GM10847 (cell line): ENCODE measurements around the gene PROC.

ENCODE experiments used
- POLR2A ChIP-seq: IDR thresholded peaks from 2 replicates; pipeline ENCODE4 v1.6.1; 2011; ENCODE audit not compliant: insufficient read length; ENCODE audit errors: extremely low read depth

Gene PROC

DNA sequence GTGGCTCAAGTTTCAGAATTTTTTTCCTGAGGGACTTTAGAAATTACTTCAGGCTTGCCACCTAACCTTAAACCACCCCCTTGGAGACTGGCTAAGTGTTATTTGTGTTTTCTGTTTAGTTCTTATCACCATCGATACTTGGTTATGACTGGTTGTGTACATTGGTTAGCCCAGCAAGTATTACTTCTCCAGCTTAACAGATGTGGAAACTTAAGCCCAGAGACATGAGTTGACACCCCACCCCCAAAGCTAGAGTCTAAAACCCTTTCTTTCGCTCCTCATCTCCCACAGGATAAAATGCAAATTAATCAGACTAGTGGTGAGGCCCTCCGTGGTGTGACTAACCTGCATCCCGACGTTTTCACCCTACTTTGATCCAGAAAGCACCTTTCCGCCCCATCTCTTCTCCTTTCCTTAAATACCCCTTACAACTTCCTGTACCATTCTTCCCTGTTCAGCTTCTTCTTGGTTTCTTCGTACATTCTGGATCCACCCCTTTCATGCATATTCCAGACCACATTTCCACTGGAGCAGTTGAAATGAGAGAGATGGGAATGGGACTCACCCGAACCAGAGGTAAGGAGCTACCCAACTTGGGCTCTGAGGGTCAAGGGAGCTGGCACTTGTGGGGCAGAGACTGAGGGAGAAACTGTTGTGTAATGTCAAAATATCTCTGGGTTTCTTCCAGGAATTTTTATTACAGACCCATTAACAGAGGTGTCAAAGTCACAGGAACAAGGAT lies 29.6 kb upstream of the PROC start:
- no peak for TF ChIP-seq POLR2A

DNA sequence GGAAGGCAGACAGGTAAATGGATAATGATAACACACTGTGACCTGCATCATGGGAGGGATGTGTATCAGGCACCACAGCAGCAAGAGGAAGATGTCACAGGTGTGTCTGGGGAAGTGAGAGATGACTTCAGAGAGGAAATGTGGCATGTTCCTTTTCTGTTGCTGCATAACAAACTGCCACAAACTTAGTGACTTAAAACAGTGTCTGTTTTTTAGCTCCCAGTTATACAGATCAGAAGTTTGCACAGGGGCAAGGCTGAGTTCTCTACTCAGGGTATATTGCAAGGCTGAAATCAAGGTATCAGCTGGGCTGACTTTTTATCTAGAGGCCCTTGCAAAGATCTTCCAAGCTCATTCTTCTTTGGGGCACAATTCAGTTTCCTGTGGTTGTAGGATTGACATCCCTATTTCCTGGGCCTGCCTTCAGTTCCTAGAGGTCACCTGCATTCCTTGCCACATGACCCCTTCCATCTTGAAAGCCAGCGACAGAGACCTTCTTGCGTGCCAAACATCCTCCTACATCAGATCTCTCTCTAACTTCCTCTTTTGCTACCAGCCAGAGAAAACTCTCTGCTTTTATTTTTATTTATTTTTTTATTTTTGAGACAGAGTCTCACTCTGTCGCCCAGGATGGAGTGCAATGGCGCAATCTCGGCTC lies 28.3 kb upstream of the PROC start:
- TF ChIP-seq POLR2A, result no peak

- TF ChIP-seq POLR2A, result no peak
These were observed 25.9 kb upstream of the PROC start for GRCh38 chr2:127392133-127392827.

DNA sequence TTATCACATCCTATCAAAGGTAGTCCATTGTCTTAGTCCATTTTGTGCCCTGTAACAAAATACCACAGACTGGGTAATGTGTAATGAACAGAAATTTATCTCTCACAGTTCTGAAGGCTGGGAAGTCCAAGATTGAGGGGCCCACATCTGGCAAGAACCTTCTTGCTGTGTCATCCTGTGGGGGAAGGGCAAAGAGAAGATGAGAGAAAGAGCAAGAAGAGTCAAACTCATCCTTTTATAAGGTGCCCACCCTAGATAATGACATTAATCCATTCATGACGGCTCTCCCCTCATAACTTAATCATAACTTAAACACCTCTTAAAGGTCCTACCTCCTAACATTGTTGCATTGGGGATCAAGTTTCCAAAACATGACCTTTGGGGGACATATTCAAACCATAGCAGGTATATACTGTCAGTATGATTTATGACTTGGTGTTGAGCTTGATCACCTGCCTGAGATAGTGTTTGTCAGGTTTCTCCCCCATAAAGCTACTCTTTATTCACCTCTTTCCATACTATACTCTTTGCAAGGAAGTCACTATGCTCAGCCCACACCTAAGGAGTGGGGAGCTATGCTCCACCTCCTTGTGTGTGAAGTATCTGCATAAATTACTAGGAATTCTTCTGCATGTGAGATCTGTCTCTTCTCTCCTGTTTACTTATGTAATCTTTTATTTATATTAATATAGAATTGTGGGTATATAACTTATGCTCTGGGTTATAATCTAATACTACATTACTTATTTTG lies 25.2 kb upstream of the PROC start:
- TF ChIP-seq POLR2A, result no peak

GRCh38 chr2:127394492-127394891 lies 23.7 kb upstream of the PROC start:
- no peak for TF ChIP-seq POLR2A

DNA sequence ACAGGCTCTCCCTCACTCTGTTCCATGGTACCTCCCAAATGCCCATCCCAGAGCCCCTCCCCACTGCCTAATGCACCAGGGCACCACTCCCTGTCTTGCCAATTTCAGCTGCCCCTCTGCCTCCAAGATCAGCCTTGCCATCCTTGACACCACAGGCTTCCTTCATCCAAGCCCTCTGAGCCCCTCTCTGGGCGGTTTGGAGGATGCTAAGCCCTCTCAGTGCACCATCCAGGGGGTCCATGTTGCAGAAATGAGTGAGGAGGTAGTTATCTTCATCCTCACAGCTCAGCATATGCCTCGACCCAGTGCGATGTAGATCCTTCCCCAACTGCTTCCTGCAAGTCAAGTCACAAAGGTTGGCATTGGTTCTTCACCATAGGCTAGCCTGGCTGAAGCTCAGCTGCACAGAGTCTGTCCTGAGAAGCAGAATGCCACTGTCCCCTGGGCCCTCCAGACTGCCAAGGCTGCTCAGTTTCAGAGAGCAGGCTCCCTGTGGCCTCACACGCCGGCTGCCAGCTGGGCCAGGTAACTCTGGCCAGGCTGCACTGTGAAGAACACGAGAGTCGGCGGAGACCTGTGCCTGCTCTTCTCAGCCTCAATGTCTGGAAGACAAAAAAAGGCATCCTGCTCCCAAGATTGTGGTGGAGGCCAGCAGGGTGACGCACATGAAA lies 20.5 kb upstream of the PROC start:
- no peak for TF ChIP-seq POLR2A

DNA sequence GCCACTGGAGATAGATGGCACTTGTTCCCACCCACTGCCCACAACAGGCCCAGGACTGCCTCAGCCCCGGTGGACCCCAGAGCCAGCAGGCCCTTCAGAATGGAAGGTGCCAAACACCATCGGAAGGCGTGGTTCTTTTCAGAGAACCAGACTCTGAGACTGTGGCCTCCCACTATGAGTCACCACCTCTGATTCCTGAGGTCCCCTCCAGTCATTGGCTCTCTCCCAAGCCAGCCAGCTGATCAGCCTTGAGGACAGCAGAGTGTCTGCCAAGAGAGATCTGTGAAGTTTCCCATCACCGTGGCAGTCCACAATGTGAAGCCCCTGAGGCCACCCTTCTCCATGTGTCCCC lies 20.0 kb upstream of the PROC start:
- TF ChIP-seq POLR2A, result no peak

DNA sequence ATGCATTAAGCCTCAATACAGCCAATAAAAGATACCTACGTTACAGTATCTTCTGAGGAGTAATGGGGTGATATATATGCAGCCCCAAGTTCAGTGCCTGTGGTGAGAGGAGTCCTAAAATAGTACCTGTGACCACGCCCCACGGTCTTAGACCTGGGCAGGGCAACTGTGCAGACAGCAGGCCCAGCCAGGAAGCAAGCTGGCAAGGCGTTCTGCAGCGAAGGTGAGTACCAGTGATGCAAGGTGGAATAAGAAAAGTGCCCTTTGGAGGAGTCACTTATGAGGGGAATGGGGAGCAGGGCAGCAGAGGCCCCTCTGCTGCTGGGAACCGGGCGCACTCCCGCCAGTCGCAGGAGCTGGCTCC lies 17.7 kb upstream of the PROC start:
- TF ChIP-seq POLR2A, result no peak

DNA sequence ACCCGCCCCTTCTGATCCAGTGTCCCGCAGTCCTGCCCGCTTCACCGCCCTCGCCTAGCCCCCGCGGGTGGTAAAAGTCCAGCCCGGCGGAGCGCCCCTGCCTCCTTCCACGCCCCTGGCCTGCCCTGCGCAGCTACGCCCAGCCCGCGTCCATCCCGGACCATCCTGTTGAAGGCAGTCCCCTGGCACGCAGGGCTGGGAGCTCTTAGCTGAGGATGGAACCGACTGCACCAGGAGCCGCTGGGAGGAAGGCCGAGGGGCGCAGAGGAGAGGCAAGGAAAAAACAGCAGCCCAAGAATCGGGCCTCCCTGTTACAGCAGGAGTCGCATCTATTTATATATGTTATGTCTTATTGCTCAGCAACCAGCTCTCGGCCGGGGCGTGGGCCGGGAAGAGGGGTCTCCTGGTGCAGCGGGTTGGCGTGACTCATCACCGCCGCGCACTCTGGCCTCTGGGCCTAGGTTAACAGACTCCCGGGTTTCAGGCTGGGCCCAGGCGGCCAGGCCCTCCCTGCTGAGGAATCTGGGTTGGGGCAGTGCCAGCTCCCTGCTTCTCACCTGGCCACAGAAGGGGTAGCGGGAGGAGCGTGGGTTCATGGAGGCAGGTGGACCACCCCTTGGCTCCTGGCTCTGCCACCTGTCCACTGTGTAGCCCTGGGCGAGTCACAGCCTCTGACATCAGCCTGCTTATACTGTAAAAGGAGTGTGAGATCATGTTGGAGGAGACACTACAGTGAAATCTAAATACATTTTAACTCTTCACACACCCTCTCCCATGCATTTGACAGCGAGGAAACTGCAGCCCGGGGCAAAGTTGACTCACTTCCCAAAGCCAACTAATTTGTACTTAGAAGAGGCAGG lies 17.1 kb upstream of the PROC start:
- TF ChIP-seq POLR2A, result no peak

DNA sequence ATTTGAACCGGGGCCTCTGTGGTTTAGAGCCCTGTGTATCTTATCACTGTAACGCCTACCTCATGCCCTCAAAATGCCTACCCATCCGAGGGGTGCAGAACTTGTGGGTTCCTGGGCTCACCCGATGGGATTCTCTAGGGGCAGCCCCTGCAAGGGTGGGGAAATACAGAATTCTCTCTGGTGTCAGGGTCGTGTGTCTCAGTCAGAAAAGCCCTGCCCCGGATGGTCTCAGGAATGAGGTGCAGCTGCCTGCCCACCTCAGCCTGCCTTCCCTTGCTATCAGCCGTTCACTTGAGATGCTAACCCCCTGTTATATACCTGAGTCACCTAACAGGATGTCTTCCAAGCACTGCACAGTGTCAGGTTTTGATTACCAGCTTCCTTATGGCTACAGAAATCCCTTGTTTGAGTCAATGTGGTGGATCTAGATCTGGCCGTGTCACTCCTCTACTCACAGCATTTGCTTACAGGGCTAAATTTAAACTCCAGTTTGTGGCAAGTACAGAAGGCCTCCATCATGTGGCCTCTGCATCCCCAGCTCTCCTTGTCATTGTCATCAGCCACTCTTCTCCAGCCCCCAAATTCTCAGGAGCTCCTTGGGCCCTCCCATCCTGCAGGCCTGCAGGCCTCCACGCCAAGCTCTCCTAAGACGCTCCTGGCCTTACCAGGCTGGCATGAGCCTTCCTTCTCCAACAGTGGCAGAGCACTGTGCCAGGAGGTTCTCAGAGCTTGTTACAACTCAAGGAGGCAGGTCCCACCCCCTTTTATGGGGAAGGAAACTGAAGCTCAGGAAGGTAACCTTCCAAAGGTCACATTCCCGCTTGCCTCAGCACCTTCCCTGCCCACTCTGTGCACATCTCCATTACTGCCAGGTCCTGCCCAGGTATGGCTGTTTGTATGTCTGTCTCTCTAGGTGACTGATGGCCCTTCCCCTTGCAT lies 16.2 kb upstream of the PROC start:
- no peak for TF ChIP-seq POLR2A

GRCh38 chr2:127403460-127403859 lies 14.8 kb upstream of the PROC start:
- no peak for TF ChIP-seq POLR2A

GRCh38 chr2:127404466-127405254 lies 13.6 kb upstream of the PROC start:
- TF ChIP-seq POLR2A, result no peak

- no peak for TF ChIP-seq POLR2A
These were observed 13.0 kb upstream of the PROC start for GRCh38 chr2:127405255-127405610.
